GM12874 (cell line): ENCODE data around the gene COL6A1.

Source experiments
- CTCF ChIP-seq: IDR thresholded peaks from 2 replicates; pipeline ENCODE4 v1.5.1; 2011; ENCODE audit warnings: low read depth, mild to moderate bottlenecking, control low read depth, low read length, moderate library complexity; ENCODE audit not compliant: insufficient read depth

COL6A1 gene

DNA sequence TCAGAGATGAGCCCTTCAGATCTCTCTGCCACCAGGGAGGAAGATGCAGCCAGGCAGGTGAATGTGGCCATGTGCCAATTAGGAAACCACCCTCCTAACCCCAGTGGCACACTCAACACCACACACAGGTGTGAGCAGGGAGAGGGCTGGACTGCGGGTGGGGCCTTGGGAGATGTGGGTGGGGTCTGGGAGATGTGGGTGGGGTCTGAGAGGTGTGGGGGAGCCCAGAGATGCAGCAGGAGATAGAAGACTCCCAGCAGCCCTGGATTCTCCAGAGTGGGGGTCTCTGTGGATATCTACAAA, 43.2 kb upstream of the COL6A1 start:
- no peak for TF ChIP-seq CTCF

- no peak for TF ChIP-seq CTCF
These were observed 42.6 kb upstream of the COL6A1 start for GRCh38 chr21:45938811-45939520.

GRCh38 chr21:45939521-45940045, 42.0 kb upstream of the COL6A1 start:
- no peak for TF ChIP-seq CTCF

GRCh38 chr21:45940091-45940490, 41.5 kb upstream of the COL6A1 start:
- no peak for TF ChIP-seq CTCF

DNA sequence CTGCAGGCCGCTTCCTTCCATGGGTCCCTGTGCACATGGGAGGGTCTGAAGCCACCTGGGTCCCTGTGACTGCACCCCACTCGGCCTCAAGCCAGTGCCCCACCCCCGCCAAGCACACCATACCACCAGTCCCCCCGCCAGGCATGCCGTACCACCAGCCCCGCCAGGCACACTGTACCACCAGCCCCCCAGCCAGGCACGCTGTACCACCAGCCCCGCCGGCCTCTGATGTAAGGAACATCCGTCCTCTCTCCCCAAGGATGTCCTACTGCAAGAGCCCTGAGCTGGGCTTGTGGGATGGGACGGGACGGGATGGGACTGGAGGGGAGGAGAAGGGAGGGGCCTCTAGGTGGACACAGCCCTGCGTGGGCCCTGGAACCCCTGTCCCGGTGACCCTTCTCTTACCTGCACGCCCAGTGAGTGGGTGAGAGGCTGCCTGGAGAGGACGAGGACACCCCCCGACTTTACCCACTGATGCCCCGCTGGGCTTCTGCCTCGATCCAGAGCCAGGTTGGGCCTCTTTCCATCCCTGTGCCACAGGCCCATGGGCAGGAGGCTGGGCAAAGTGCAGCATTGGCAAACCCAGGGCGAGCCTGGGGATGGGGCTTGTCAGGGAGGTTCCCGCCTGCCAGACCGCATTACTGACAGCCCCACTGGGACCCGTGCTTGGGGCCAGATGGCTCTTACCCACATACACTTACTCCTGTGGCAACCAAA, 40.8 kb upstream of the COL6A1 start:
- no peak for TF ChIP-seq CTCF

DNA sequence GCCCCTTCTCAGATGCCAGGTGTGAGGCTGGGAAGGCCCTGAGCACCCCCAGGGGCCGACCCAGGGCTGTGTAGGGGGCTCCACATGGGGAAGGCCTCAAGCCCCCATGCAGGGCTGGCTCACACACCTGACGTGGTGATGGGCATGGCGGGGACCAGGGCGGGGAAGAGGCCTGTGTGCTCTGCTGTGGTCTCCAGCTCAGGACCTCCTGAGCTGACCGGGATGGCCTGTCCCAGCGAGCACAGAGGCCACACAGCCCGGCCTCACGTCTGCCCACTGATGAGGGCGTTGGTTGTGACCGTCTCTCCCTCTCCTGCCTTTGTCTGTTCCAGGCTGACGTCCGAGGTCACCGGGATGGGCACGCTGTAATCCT, 40.2 kb upstream of the COL6A1 start:
- no peak for TF ChIP-seq CTCF

GRCh38 chr21:45941717-45942546, 39.6 kb upstream of the COL6A1 start:
- no peak for TF ChIP-seq CTCF
